ENCODE measurements around the gene MAGI2. TPM values are rescaled to one million over a fixed set of nuclear protein-coding genes. Genes with fewer than 3 reads are reported as not detected.

Gene MAGI2
- total RNA-seq, 3 donors from 2014 or later: 9.8 to 22.7 (median 20.2) TPM

DNA sequence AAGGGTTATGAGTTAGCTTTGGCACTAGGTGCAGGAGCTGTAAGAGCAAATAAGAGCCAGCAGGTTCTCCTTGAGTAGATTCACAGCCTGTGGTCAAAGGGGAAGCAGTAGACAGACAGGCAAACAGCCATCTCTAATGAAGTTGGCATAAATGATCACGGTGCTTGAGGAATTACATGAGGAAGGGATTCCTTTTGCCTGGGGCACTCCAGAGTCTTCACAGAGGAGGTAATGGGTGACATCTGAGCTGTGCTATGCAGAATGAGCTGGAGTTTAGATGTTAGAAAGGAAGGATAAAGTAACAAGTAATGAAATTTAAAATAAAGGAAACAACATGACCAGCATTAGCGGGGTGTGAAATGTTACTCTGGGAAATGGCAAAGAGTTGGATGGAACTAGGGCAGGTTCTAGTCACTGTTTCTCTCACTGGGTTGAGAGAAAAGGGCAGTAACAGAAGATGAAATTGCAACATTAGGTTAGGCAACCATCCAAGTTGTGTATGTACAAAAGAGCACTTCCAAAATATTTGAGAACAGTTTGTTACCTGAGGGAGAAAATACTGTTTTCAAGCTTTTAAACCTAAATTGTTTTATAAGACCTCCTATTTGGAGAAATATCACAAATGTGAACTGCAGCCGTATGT lies 1041.1 kb downstream of the MAGI2 start:
- no peak for DNase-seq (ENCODE audit: low spot score in 2 of 2)
- intact Hi-C loops (cut with DNase I; ENCODE audit: low total_unique reads): no loop called here
- TF ChIP-seq POLR2A (IDR thresholded peaks at IDR 0.05) (no peak), POLR2AphosphoS5 (IDR thresholded peaks at IDR 0.05) (no peak)
- TF ChIP-seq, protein P1, sequence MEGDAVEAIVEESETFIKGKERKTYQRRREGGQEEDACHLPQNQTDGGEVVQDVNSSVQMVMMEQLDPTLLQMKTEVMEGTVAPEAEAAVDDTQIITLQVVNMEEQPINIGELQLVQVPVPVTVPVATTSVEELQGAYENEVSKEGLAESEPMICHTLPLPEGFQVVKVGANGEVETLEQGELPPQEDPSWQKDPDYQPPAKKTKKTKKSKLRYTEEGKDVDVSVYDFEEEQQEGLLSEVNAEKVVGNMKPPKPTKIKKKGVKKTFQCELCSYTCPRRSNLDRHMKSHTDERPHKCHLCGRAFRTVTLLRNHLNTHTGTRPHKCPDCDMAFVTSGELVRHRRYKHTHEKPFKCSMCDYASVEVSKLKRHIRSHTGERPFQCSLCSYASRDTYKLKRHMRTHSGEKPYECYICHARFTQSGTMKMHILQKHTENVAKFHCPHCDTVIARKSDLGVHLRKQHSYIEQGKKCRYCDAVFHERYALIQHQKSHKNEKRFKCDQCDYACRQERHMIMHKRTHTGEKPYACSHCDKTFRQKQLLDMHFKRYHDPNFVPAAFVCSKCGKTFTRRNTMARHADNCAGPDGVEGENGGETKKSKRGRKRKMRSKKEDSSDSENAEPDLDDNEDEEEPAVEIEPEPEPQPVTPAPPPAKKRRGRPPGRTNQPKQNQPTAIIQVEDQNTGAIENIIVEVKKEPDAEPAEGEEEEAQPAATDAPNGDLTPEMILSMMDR (IDR thresholded peaks at IDR 0.05): no peak
- Histone ChIP-seq H3K4me1 (no peaks in the 10 kb centered on the region), H3K9me3 (peaks cover 0 to 5% of the 10 kb centered on the region in 2 donors), H3K27me3 (no peaks in the 10 kb centered on the region), H3K36me3 (no peaks in the 10 kb centered on the region), H3K27ac (no peak overlapping the region), H3K4me3 (no peak overlapping the region)

DNA sequence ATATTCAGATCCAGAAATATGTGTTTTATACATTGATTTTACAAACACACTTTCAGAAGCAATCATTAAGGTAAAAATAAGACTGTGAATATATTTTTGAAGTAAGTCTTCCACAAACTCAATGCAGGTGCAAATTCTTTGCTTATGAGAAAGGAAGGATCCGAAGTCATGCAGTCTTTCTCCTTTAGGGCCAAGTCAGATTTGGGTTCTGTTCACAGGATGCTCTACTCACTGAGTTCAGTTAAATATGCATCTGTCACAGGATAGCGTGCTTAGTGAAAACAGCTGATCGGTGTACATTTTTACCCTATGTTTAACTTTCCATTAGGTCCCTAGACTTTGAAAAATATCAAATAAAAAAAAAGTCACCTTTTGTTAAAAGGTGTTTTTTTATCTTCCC lies 1046.4 kb downstream of the MAGI2 start:
- peaks cover 0 to 9% of the 10 kb centered on the region in 2 donors for H3K9me3 ChIP-seq
- intact Hi-C loops (cut with DNase I; ENCODE audit: low total_unique reads): no loop called here
- no peak for TF ChIP-seq POLR2AphosphoS5 (IDR thresholded peaks at IDR 0.05)

DNA sequence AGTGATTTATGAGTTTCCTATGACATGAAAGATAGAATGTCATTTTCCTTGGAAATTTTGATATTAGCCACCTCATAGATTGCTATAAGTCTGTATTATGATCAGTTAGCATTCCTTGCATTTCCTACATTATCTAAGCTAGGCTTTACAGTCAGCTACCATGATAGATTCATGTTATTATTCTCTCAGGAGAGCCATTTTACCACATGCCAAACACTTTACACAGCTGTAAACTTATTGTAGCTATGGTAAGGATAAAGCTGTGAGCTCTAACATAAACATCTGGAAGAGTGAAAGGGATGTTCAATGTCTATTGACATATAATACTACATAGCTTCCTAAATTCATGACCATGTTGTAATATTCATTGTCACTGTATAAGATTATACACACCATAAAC lies 1046.9 kb downstream of the MAGI2 start:
- no peak for DNase-seq (ENCODE audit: low spot score in 2 of 2)
- intact Hi-C loops (cut with DNase I; ENCODE audit: low total_unique reads): no loop called here
- TF ChIP-seq POLR2A (IDR thresholded peaks at IDR 0.05): no peak
- Histone ChIP-seq H3K27ac (no peak overlapping the region), H3K27me3 (no peaks in the 10 kb centered on the region), H3K9me3 (peaks cover 0 to 9% of the 10 kb centered on the region in 2 donors), H3K4me1 (no peaks in the 10 kb centered on the region), H3K4me3 (no peak overlapping the region), H3K36me3 (no peaks in the 10 kb centered on the region)

More for the DNA sequence above, 1046.4 kb downstream of the MAGI2 start:
- H3K4me1 ChIP-seq: no peaks in the 10 kb centered on the region
- H3K4me3 ChIP-seq: no peak overlapping the region
- H3K36me3 ChIP-seq: no peaks in the 10 kb centered on the region
- no peak for DNase-seq (ENCODE audit: low spot score in 2 of 2)
- H3K27ac ChIP-seq: no peak overlapping the region
- no peaks in the 10 kb centered on the region for H3K27me3 ChIP-seq

DNA sequence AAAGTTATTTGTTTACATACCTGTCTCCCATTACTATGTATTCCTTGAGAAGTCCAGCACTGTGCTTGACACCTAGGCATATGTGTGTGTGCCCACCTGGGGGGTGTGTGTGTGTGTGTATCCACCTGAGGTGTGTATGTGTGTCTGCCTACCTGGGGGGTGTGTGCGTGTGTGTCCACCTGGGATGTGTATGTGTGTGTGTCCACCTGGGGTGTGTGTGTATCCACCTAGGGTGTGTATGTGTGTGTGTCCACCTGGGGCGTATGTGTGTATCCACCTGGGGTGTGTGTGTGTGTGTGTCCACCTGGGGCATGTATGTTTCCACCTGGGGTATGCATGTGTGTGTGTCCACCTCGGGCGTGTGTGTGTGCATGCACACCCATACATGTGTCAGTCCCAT lies 1051.4 kb downstream of the MAGI2 start:
- Histone ChIP-seq H3K27ac (no peak overlapping the region), H3K9me3 (peaks cover 0 to 9% of the 10 kb centered on the region in 2 donors), H3K4me3 (no peak overlapping the region), H3K36me3 (no peaks in the 10 kb centered on the region), H3K4me1 (no peaks in the 10 kb centered on the region), H3K27me3 (no peaks in the 10 kb centered on the region)
- DNase-seq (ENCODE audit: low spot score in 2 of 2): no peak
- TF ChIP-seq POLR2AphosphoS5 (IDR thresholded peaks at IDR 0.05): no peak
- no peak for TF ChIP-seq POLR2A (IDR thresholded peaks at IDR 0.05)
- TF ChIP-seq, protein P1 (IDR thresholded peaks at IDR 0.05): no peak
- intact Hi-C loops (cut with DNase I; ENCODE audit: low total_unique reads): no loop called here

DNA sequence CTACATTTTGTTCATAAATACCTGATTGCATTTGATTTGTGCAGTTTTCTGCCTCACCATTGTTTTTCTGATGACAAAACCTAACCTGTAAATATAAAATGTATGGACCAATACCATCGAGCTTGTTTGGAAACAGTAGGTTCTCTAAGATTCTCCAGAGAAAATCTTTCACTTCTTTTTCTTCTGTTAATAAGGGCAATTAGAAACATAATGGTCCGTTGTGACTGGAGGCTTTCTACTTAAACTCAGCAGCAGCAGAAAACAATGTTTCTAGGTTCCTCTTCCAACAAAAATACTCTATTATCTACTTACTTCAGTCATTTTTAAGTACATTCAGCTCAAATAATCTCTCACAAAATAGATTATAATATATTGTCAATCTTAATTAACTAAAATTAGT lies 1053.4 kb downstream of the MAGI2 start:
- Histone ChIP-seq H3K27me3 (no peaks in the 10 kb centered on the region), H3K9me3 (peaks cover 0 to 9% of the 10 kb centered on the region in 2 donors), H3K36me3 (no peaks in the 10 kb centered on the region), H3K27ac (no peak overlapping the region), H3K4me1 (no peaks in the 10 kb centered on the region), H3K4me3 (no peak overlapping the region)
- TF ChIP-seq POLR2AphosphoS5 (IDR thresholded peaks at IDR 0.05) (no peak), POLR2A (IDR thresholded peaks at IDR 0.05) (no peak)
- TF ChIP-seq, protein P1 (IDR thresholded peaks at IDR 0.05): no peak
- no peak for DNase-seq (ENCODE audit: low spot score in 2 of 2)
- intact Hi-C loops (cut with DNase I; ENCODE audit: low total_unique reads): no loop called here

DNA sequence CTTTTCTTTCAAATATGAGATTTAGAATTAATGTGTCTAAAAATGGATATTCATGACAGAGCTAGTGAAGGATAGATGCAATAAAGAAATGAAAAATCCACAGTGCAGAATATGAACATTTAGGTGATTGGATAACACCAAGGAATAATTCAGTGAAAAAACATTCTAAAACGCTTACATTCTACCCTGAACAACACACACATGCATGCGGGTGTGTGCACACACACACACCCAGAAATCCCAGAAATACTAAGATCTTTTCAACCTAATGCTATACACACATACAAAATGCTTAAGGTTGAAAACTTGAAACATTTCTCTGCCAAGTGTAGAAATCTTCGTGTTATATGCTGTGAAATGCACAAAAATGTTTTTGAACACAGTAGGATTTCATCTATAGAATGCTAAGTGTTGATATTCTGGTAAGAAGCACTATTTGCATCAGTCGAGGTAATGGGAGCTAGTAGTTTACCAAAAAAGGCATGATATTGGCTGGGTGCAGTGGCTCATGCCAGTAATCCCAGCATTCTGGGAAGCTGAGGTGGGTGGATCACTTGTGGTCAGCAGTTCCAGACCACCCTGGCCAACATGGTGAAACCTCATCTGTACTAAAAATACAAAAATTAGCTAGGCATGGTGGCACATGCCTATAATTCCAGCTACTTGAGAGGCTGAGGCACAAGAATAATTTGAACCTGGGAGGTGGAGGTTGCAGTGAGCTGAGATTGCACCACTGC lies 1054.3 kb downstream of the MAGI2 start:
- Histone ChIP-seq H3K4me1 (no peaks in the 10 kb centered on the region), H3K36me3 (no peaks in the 10 kb centered on the region), H3K27ac (no peak overlapping the region), H3K27me3 (no peaks in the 10 kb centered on the region), H3K4me3 (no peak overlapping the region), H3K9me3 (peaks cover 0 to 5% of the 10 kb centered on the region in 2 donors)
- intact Hi-C loops (cut with DNase I; ENCODE audit: low total_unique reads): no loop called here
- no peak for DNase-seq (ENCODE audit: low spot score in 2 of 2)
- TF ChIP-seq POLR2A (IDR thresholded peaks at IDR 0.05): no peak
- TF ChIP-seq, protein P1 (IDR thresholded peaks at IDR 0.05): no peak
- TF ChIP-seq POLR2AphosphoS5 (IDR thresholded peaks at IDR 0.05): no peak

Measured in breast epithelium (tissue), 4 donors.